SK-N-SH treated with all-trans-retinoic acid at 6 μM for 48 hours (cell line): Measurements from ENCODE around the gene CCDC88A.
A peak's percentile ranks its signal among the peaks of the same experiment; 100 is the strongest.

Source experiments
- ATAC-seq: fragments of 200-7000 bp; cut with Tn5 transposase; 3 replicates; pipeline ENCODE4 v1.9.1; 2020; ENCODE audit warnings: mild to moderate bottlenecking, moderate library complexity
- ARNTL ChIP-seq: fragments of 450-650 bp; formaldehyde crosslinking; IDR thresholded peaks from 2 replicates; pipeline ENCODE4 v1.5.0; 2020; ENCODE audit warnings: low read depth, mild to moderate bottlenecking, moderate library complexity, borderline replicate concordance
- BACH2 ChIP-seq: fragments of 250-450 bp; sonication (Bioruptor Pico); IDR thresholded peaks from 2 replicates; pipeline ENCODE4 v1.9.0; 2021; ENCODE audit warnings: mild to moderate bottlenecking, borderline replicate concordance
- CSDC2 ChIP-seq: fragments of 250-450 bp; sonication (Bioruptor Pico); IDR thresholded peaks from 2 replicates; pipeline ENCODE4 v1.5.0; 2020; ENCODE audit warnings: mild to moderate bottlenecking, moderate library complexity
- ESRRG ChIP-seq: fragments of 250-450 bp; sonication (Bioruptor Pico); IDR thresholded peaks from 2 replicates; pipeline ENCODE4 v1.6.1; 2021; ENCODE audit warnings: mild to moderate bottlenecking
- GLIS3 ChIP-seq: fragments of 250-450 bp; sonication (Bioruptor Pico); IDR thresholded peaks from 2 replicates; pipeline ENCODE4 v1.5.0; 2020; ENCODE audit warnings: mild to moderate bottlenecking, moderate library complexity
- ISL1 ChIP-seq: fragments of 250-450 bp; sonication (Bioruptor Pico); IDR thresholded peaks from 2 replicates; pipeline ENCODE4 v2.1.2; 2022; ENCODE audit warnings: mild to moderate bottlenecking, moderate library complexity
- OSR1 ChIP-seq: fragments of 250-450 bp; sonication (Bioruptor Pico); IDR thresholded peaks from 2 replicates; pipeline ENCODE4 v1.8.0; 2022; ENCODE audit warnings: moderate library complexity, mild to moderate bottlenecking, inconsistent platforms
- POU6F1 ChIP-seq: fragments of 250-450 bp; sonication (Bioruptor Pico); IDR thresholded peaks from 2 replicates; pipeline ENCODE4 v1.8.0; 2021; ENCODE audit warnings: low read depth, mild to moderate bottlenecking, moderate library complexity, borderline replicate concordance
- PPARA ChIP-seq: fragments of 250-450 bp; sonication (Bioruptor Pico); IDR thresholded peaks from 2 replicates; pipeline ENCODE4 v1.5.0; 2020; ENCODE audit warnings: mild to moderate bottlenecking, borderline replicate concordance
- SNAI2 ChIP-seq: fragments of 250-450 bp; sonication (Bioruptor Pico); IDR thresholded peaks from 2 replicates; pipeline ENCODE4 v1.5.0; 2020; ENCODE audit warnings: mild to moderate bottlenecking, moderate library complexity
- TCF4 ChIP-seq: fragments of 250-450 bp; sonication (Bioruptor Pico); IDR thresholded peaks from 2 replicates; pipeline ENCODE4 v1.8.0; 2021; ENCODE audit warnings: mild to moderate bottlenecking, moderate library complexity, borderline replicate concordance
- TOX ChIP-seq: fragments of 250-450 bp; sonication (Bioruptor Pico); IDR thresholded peaks from 2 replicates; pipeline ENCODE4 v1.8.0; 2021; ENCODE audit warnings: mild to moderate bottlenecking, moderate library complexity, borderline replicate concordance
- ZC3H10 ChIP-seq: fragments of 250-450 bp; sonication (Bioruptor Pico); IDR thresholded peaks from 2 replicates; pipeline ENCODE4 v1.5.1; 2021; ENCODE audit warnings: mild to moderate bottlenecking, moderate library complexity
- ZFP3 ChIP-seq: fragments of 250-450 bp; sonication (Bioruptor Pico); IDR thresholded peaks from 2 replicates; pipeline ENCODE4 v1.5.0; 2020; ENCODE audit warnings: mild to moderate bottlenecking, moderate library complexity
- ZFP30 ChIP-seq: fragments of 450-650 bp; formaldehyde crosslinking; IDR thresholded peaks from 2 replicates; pipeline ENCODE4 v1.5.0; 2022; ENCODE audit warnings: mild to moderate bottlenecking, moderate library complexity
- ZNF70 ChIP-seq: fragments of 450-650 bp; formaldehyde crosslinking; IDR thresholded peaks from 2 replicates; pipeline ENCODE4 v1.5.0; 2020; ENCODE audit warnings: mild to moderate bottlenecking, moderate library complexity
- ZNF8 ChIP-seq: fragments of 450-650 bp; formaldehyde crosslinking; IDR thresholded peaks from 2 replicates; pipeline ENCODE4 v1.5.0; 2020; ENCODE audit warnings: mild to moderate bottlenecking, moderate library complexity
- TF ChIP-seq, protein P1 (sequence below): fragments of 250-450 bp; sonication (Bioruptor Pico); IDR thresholded peaks from 2 replicates; pipeline ENCODE4 v1.5.1; 2020; ENCODE audit warnings: low read depth, mild to moderate bottlenecking, moderate library complexity
- TF ChIP-seq, protein P2 (sequence below): fragments of 250-450 bp; sonication (Bioruptor Pico); IDR thresholded peaks from 2 replicates; pipeline ENCODE4 v1.5.1; 2021; ENCODE audit warnings: mild to moderate bottlenecking, moderate library complexity
- TF ChIP-seq, protein P3 (sequence below): fragments of 250-450 bp; sonication (Bioruptor Pico); IDR thresholded peaks from 2 replicates; pipeline ENCODE4 v1.5.0; 2020; ENCODE audit warnings: mild to moderate bottlenecking, moderate library complexity

Gene CCDC88A

DNA sequence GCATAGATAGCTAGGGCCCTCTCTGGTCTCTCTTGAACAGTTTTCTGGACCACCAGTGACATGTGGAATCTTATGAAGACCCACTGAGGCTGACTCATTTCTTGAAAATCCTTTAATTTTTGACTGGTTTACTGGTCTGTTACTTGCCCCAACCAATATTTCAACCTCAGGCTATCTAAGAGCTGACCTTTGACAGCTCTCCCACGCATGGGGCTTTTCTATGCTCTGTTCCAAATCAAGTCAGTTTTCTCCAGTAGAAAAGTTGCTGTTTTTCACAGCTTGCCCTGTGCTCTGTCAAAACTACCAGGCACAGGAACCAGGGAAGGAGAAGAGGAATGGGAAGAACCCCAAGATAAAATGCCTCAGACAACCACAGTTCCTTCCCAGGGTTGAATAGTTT lies 104.7 kb downstream of the CCDC88A start (continued):
- TF ChIP-seq POU6F1 (CRISPR knock-in tag), result no peak
- no peak for TF ChIP-seq BACH2 (CRISPR knock-in tag)
- no peak for TF ChIP-seq TCF4 (CRISPR knock-in tag)

DNA sequence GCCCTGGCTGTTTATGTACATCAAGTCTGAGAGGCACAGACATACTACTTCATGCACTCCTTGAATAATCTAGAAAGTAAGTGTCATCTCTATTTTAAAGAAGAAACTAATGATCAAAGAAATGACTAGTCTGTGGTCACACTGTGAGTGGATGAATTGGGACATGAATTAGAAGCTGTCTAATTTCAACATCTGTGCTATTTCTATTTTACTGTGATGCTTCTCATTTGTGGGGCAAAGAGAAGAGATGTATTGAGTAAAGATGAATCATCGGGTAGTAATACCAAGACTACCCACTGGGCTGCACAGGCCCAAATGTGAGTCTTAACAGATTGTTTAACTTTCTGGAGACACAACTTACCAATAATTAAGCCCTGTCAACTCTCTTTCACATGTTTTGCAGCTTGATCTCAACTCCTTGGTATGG lies 108.2 kb downstream of the CCDC88A start:
- ATAC-seq, result peak; percentile 84
- TF ChIP-seq OSR1 (CRISPR knock-in tag) (no peak), ISL1 (CRISPR knock-in tag) (no peak), POU6F1 (CRISPR knock-in tag) (no peak), ZFP3 (no peak), ARNTL (CRISPR knock-in tag) (no peak), GLIS3 (CRISPR knock-in tag) (no peak), BACH2 (CRISPR knock-in tag) (no peak), TCF4 (CRISPR knock-in tag) (no peak), ZC3H10 (CRISPR knock-in tag) (no peak), ZNF8 (CRISPR knock-in tag) (no peak), TOX (no peak), ZNF70 (CRISPR knock-in tag) (no peak)
- TF ChIP-seq, protein P1, sequence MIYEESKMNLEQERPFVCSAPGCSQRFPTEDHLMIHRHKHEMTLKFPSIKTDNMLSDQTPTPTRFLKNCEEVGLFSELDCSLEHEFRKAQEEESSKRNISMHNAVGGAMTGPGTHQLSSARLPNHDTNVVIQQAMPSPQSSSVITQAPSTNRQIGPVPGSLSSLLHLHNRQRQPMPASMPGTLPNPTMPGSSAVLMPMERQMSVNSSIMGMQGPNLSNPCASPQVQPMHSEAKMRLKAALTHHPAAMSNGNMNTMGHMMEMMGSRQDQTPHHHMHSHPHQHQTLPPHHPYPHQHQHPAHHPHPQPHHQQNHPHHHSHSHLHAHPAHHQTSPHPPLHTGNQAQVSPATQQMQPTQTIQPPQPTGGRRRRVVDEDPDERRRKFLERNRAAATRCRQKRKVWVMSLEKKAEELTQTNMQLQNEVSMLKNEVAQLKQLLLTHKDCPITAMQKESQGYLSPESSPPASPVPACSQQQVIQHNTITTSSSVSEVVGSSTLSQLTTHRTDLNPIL (CRISPR knock-in tag), result no peak
- TF ChIP-seq, protein P2, sequence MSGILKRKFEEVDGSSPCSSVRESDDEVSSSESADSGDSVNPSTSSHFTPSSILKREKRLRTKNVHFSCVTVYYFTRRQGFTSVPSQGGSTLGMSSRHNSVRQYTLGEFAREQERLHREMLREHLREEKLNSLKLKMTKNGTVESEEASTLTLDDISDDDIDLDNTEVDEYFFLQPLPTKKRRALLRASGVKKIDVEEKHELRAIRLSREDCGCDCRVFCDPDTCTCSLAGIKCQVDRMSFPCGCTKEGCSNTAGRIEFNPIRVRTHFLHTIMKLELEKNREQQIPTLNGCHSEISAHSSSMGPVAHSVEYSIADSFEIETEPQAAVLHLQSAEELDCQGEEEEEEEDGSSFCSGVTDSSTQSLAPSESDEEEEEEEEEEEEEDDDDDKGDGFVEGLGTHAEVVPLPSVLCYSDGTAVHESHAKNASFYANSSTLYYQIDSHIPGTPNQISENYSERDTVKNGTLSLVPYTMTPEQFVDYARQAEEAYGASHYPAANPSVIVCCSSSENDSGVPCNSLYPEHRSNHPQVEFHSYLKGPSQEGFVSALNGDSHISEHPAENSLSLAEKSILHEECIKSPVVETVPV (CRISPR knock-in tag), result no peak

- TF ChIP-seq, protein P2 (CRISPR knock-in tag), result no peak
- no peak for TF ChIP-seq PPARA (CRISPR knock-in tag)
- peak; percentile 85 for ATAC-seq
These were observed 110.2 kb downstream of the CCDC88A start for GRCh38 chr2:55309446-55309845.

DNA sequence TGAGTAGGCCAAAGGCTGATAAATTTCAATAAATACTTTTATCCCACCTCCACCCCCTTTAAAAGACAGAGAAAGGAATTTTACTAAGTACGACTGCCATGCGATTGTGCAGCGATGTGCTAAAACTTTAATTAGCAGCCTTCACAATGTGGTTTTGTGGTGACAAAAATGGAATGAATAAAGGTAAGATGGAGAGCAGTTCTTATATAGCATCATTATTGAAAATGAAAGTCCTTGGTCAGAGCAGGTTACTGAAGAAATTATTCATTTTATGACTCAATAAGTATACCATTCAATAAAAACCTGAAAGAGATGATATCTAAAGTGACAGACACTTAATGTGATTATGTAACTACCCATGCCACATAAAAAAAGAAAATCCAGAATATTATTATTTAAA lies 117.4 kb downstream of the CCDC88A start:
- TF ChIP-seq ISL1 (CRISPR knock-in tag), result peak; percentile 40; the same call in 1 of the 2 replicates
- no peak for TF ChIP-seq ZFP30 (CRISPR knock-in tag)
- TF ChIP-seq, all 23 proteins: peak for 1

GRCh38 chr2:55301277-55301676 lies 118.4 kb downstream of the CCDC88A start:
- no peak for ATAC-seq
- TF ChIP-seq ARNTL (CRISPR knock-in tag), result no peak
- TF ChIP-seq POU6F1 (CRISPR knock-in tag), result no peak
- no peak for TF ChIP-seq ISL1 (CRISPR knock-in tag)
- TF ChIP-seq ZNF8 (CRISPR knock-in tag), result no peak
- TF ChIP-seq CSDC2, result no peak
- no peak for TF ChIP-seq ESRRG (CRISPR knock-in tag)
- no peak for TF ChIP-seq TCF4 (CRISPR knock-in tag)
- TF ChIP-seq OSR1 (CRISPR knock-in tag), result no peak
- TF ChIP-seq, protein P3, sequence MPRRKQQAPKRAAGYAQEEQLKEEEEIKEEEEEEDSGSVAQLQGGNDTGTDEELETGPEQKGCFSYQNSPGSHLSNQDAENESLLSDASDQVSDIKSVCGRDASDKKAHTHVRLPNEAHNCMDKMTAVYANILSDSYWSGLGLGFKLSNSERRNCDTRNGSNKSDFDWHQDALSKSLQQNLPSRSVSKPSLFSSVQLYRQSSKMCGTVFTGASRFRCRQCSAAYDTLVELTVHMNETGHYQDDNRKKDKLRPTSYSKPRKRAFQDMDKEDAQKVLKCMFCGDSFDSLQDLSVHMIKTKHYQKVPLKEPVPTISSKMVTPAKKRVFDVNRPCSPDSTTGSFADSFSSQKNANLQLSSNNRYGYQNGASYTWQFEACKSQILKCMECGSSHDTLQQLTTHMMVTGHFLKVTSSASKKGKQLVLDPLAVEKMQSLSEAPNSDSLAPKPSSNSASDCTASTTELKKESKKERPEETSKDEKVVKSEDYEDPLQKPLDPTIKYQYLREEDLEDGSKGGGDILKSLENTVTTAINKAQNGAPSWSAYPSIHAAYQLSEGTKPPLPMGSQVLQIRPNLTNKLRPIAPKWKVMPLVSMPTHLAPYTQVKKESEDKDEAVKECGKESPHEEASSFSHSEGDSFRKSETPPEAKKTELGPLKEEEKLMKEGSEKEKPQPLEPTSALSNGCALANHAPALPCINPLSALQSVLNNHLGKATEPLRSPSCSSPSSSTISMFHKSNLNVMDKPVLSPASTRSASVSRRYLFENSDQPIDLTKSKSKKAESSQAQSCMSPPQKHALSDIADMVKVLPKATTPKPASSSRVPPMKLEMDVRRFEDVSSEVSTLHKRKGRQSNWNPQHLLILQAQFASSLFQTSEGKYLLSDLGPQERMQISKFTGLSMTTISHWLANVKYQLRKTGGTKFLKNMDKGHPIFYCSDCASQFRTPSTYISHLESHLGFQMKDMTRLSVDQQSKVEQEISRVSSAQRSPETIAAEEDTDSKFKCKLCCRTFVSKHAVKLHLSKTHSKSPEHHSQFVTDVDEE, result no peak
- TF ChIP-seq ZFP30 (CRISPR knock-in tag), result no peak
- no peak for TF ChIP-seq SNAI2 (CRISPR knock-in tag)
- TF ChIP-seq, protein P2 (CRISPR knock-in tag), result no peak

More for the DNA sequence above, 117.4 kb downstream of the CCDC88A start:
- no peak for ATAC-seq
